Thoracic aorta (tissue), 2 donors: ENCODE results near the gene BEND7. TPM values are rescaled to one million over a fixed set of nuclear protein-coding genes. Genes with fewer than 3 reads are reported as not detected.
"Not testable (repeated sequence)": the region's sequence is repeated elsewhere in the genome, so short reads cannot be mapped to it uniquely, and the experiment has no call there.

Experiments used
- ATAC-seq: fragments of 150-250 bp; one replicate; pipeline ENCODE4 v1.8.0; 2017; ENCODE audit warnings: low read depth; ENCODE audit not compliant: insufficient number of reproducible peaks, low FRiP score
- DNase-seq: peaks from one replicate; pipeline ENCODE4 v3.0.0-alpha.2; 2020; ENCODE audit warnings: low spot score
- H3K27ac ChIP-seq, 2 donors: fragments of 200-600 bp; sonication (generic); 1 replicate in 1 of 2; 2 replicates in 1 of 2; pipeline ENCODE4 v1.5.1; 2016; ENCODE audit warnings: mild to moderate bottlenecking in 2 of 2, moderate library complexity in 2 of 2
- H3K27me3 ChIP-seq: fragments of 200-600 bp; sonication (generic); replicated peaks from 2 replicates; pipeline ENCODE4 v1.6.0; 2016; ENCODE audit warnings: mild to moderate bottlenecking; ENCODE audit not compliant: insufficient read depth
- H3K36me3 ChIP-seq: fragments of 200-600 bp; sonication (generic); one replicate; pipeline ENCODE4 v1.5.1; 2016
- H3K4me1 ChIP-seq, 2 donors: fragments of 200-600 bp; sonication (generic); 1 replicate in 1 of 2; 2 replicates in 1 of 2; pipeline versions ENCODE4 v1.5.1 to v1.6.0; 2016; ENCODE audit warnings: low read depth in 2 of 2, mild to moderate bottlenecking in 1 of 2; ENCODE audit not compliant: control insufficient read depth in 1 of 2
- H3K4me3 ChIP-seq: fragments of 200-600 bp; sonication (generic); 2 replicates; pipeline ENCODE4 v1.5.1; 2016; ENCODE audit warnings: mild to moderate bottlenecking
- H3K9me3 ChIP-seq: fragments of 200-600 bp; sonication (generic); 2 replicates; pipeline ENCODE4 v1.5.1; 2016
- CTCF ChIP-seq: fragments of 200-600 bp; sonication (generic); IDR thresholded peaks from one replicate; pipeline ENCODE4 v1.5.1; 2019; ENCODE audit warnings: antibody characterized with exemption
- total RNA-seq, 2 donors: library from RNA; depleted of rRNA; stranded (reverse); fragments of >200 nt; gene quantifications; one replicate each; pipeline versions ENCODE4 v1.1.0 to v1.2.3, GENCODE V29; 2016

The BEND7 gene
- total RNA-seq, 2 donors from 2014 or later, result 15.3 to 38.5 TPM

GRCh38 chr10:13542533-13542932 is 13.7 kb upstream of the BEND7 start:
- Histone ChIP-seq H3K4me3 (no peak overlapping the region), H3K27ac (no peak overlapping the region), H3K4me1 (no peaks in the 10 kb centered on the region), H3K36me3 (no peaks in the 10 kb centered on the region), H3K9me3 (no peaks in the 10 kb centered on the region), H3K27me3 (no peaks in the 10 kb centered on the region)
- DNase-seq, result no peak
- no peak for TF ChIP-seq CTCF
- no peak for ATAC-seq

- H3K36me3 ChIP-seq, ATAC-seq: not testable (repeated sequence)
These were observed 9.2 kb upstream of the BEND7 start for GRCh38 chr10:13537985-13538384.

GRCh38 chr10:13536674-13537366 is 8.0 kb upstream of the BEND7 start:
- no peaks in the 10 kb centered on the region for H3K4me1 ChIP-seq
- ATAC-seq, result no peak
- no peaks in the 10 kb centered on the region for H3K9me3 ChIP-seq
- no peak overlapping the region for H3K4me3 ChIP-seq
- no peaks in the 10 kb centered on the region for H3K27me3 ChIP-seq
- no peak for DNase-seq
- no peaks in the 10 kb centered on the region for H3K36me3 ChIP-seq
- no peak overlapping the region for H3K27ac ChIP-seq
- peak; percentile 35 for TF ChIP-seq CTCF

More at GRCh38 chr10:13537985-13538384, 9.2 kb upstream of the BEND7 start:
- not testable (repeated sequence) for H3K9me3 ChIP-seq, H3K4me1 ChIP-seq, H3K27ac ChIP-seq, H3K4me3 ChIP-seq, H3K27me3 ChIP-seq, DNase-seq

GRCh38 chr10:13535346-13535745 is 6.5 kb upstream of the BEND7 start:
- Histone ChIP-seq H3K27me3 (no peaks in the 10 kb centered on the region), H3K4me1 (no peaks in the 10 kb centered on the region), H3K4me3 (no peak overlapping the region), H3K36me3 (no peaks in the 10 kb centered on the region), H3K9me3 (no peaks in the 10 kb centered on the region), H3K27ac (no peak overlapping the region)
- no peak for DNase-seq
- ATAC-seq, result no peak
- TF ChIP-seq CTCF, result no peak

GRCh38 chr10:13529714-13529973 is 830 bp upstream of the BEND7 start:
- TF ChIP-seq CTCF, result no peak
- peak overlapping the region; percentile 67 to 70 for H3K27ac ChIP-seq
- H3K4me3 ChIP-seq, result peak overlapping the region; percentile 84
- H3K36me3 ChIP-seq, result no peaks in the 10 kb centered on the region
- ATAC-seq (no peak), DNase-seq (no peak)
- H3K27me3 ChIP-seq, result no peaks in the 10 kb centered on the region
- peaks cover 5 to 25% of the 10 kb centered on the region in 2 donors for H3K4me1 ChIP-seq
- no peaks in the 10 kb centered on the region for H3K9me3 ChIP-seq
